H4 (cell line): Measurements from ENCODE around the gene ARHGAP6. TPM values are rescaled to one million over a fixed set of nuclear protein-coding genes. Genes with fewer than 3 reads are reported as not detected.

Source experiments
- DNase-seq: peaks from one replicate; pipeline ENCODE4 v3.0.0-alpha.2; 2015; ENCODE audit warnings: low spot score
- total RNA-seq: library from RNA; depleted of rRNA; stranded (reverse); fragments of >200 nt; shearing (Covaris generic); gene quantifications from 2 replicates; pipeline ENCODE4 v1.2.3, GENCODE V29; 2014

ARHGAP6 gene
- total RNA-seq, 1 experiment from 2014 or later, result 0.14 TPM

DNA sequence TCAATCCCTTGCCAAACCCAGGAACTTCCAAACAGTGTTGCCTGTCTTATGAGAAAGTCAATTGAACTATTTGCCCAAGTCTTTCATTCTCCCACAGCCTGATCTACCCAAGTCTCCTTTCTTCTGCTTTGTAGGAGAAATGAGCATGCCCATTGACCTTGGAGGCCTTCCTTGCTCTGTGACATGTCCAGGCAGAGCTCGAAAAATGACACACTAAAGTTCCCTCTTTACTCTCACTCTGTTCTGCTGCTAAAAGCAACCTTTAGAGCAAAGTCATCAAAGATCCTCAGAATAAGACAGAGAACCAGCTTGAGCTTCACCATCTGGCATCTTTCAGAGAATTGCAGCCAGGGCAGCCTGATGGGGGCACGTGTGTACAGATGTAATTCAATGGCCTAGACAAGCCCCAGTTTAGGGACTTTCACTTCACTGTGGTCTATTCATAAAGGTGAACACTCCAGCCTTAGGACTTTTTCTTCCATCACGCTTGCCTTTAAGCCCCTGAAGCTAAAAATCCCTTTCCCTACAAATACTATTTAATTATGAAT lies 236.1 kb downstream of the ARHGAP6 start:
- no peak for DNase-seq

DNA sequence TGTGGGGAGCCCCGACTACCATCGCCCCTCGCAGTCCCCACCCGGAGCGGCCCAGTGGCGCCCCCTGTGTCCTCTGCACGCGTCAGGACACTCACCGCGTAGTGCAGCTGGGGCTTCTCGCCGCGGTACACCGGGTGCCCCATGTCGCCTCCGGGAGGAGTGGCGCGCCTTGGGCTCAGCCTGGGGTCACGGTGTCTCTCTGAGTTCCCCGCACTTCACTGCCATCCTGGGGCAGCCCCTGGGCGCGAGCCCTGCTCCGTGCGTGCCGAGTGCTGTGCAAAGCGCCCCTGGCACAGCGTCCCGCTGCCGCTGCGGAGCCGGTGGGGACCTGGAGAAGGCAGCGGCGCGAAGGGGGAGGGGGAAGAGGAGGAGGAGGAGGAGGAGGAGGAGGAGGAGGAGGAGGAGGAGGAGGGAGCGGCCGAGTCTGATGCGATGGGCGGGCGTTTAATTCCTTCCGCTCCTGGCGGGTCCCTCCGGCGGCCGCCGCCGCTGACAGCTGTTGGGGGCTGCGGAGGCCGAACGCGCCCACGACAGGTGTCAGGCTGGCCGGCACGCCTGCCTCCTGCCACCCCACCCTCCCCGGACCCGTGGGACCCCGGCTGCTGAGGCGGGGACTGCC lies 238.2 kb downstream of the ARHGAP6 start:
- DNase-seq, result no peak

DNA sequence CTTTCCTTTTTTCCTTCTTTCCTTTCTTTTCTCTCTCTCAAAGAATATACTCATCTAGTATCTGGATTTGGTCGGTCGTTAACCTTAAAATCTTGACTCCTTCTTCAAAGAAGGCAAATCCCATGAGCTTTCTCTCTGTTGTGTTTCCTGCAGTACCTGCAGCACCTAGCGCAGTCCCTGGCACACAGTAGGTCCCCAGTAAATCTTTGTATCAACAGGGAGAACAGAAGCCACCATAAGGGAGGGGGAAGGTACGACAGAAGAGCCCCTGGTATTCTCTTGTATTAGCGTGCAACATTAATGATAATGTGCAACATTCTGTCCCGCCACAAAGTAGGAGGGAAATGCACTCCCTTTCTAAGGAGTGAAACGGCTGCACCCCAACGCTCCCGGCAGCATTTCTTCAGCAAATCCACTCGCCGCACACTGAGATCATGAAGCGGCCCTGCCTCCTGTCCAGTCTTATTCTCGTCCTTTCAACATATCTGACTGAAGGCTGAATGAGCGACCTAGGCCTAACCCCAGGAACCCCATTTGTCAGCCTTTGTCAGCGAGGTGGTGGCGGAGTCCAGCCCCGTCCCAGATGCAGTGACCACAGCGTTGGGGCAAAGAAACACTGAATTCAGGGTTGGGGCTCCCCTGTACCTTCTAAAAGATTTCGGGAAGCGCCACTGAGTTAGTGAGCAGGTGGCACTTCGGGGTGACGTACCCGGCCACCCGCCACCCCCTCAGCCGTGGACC lies 238.8 kb downstream of the ARHGAP6 start:
- DNase-seq, result no peak

DNA sequence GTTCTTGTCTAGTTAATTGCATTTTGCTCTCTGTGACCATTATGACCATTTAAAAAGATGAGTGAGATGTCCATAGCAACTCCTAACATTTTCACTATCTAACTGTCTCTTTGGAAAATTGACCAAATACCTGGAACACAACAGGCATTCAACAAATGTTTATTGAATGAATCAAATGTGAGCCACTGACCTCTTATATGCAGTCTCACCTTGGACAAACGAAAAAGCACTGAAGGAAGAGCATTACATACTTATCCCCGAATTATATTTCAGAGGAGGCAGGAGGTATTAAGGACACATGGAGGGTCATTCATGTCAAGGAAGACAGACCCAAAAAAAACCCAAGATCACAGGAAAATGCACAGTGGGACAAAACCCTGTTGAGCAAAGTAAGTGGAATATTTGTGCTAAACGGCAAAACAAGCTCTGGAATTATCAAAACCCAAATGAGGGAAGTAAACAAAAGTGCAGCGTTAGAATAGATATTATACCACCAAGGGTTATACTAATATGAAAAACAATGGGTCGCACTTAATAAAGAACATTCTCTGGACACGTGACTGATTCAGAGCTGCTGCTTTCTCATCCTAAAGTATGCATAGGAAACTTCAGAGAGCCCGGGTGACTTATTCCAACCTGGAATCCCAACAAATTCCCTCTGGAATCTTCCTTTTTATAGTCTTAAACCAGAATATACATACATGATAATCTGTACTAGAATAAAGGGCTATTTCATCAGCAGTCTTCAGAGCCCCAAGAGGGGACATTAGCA lies 240.6 kb downstream of the ARHGAP6 start:
- no peak for DNase-seq

- DNase-seq, result no peak
These were observed 241.8 kb downstream of the ARHGAP6 start for GRCh38 chrX:11423949-11424348.

- DNase-seq, result peak; percentile 85
These were observed 242.3 kb downstream of the ARHGAP6 start for GRCh38 chrX:11423362-11423818.

- no peak for DNase-seq
These were observed 243.2 kb downstream of the ARHGAP6 start for GRCh38 chrX:11422525-11422857.

GRCh38 chrX:11421805-11422524 lies 243.8 kb downstream of the ARHGAP6 start:
- no peak for DNase-seq

- DNase-seq, result no peak
These were observed 244.9 kb downstream of the ARHGAP6 start for GRCh38 chrX:11420851-11421250.

GRCh38 chrX:11419102-11419501 lies 246.6 kb downstream of the ARHGAP6 start:
- no peak for DNase-seq

DNA sequence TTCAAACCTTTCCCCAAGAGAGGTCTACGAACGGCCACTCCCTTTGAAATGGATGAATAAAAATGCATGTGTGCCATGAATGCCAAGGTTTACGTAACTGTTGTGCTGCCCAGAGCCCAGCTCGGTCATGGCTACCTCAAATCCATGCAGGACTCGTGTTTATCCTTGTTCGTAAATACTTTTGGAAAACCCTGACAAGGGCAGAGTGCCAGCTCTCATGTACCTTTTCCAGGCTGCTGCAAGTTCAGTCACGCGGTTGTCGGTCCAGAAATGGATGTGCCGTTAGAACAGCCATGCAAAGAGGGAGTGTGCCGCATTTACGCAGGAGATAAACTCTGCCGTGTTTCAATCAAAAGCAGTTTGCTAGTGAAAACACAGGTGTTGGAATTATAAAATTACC lies 249.1 kb downstream of the ARHGAP6 start:
- no peak for DNase-seq

DNA sequence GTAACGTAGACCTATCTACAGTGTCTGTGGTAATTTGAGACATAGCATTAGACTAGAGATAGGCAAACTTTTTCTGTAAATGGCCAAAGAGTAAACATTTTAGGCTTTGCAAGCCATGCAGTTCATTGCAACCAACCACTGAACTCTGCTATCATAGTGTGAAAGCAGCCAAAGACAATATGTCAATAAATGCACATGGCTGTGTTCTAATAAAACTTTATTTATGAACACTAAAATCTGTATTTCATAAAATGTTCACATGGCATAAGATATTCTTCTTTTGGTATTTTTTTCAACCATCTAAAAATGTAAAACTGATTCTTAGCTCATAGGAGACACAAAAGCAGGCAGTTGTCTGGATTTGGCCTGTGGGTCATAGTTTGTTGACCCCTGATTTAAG lies 251.6 kb downstream of the ARHGAP6 start:
- DNase-seq, result no peak

DNA sequence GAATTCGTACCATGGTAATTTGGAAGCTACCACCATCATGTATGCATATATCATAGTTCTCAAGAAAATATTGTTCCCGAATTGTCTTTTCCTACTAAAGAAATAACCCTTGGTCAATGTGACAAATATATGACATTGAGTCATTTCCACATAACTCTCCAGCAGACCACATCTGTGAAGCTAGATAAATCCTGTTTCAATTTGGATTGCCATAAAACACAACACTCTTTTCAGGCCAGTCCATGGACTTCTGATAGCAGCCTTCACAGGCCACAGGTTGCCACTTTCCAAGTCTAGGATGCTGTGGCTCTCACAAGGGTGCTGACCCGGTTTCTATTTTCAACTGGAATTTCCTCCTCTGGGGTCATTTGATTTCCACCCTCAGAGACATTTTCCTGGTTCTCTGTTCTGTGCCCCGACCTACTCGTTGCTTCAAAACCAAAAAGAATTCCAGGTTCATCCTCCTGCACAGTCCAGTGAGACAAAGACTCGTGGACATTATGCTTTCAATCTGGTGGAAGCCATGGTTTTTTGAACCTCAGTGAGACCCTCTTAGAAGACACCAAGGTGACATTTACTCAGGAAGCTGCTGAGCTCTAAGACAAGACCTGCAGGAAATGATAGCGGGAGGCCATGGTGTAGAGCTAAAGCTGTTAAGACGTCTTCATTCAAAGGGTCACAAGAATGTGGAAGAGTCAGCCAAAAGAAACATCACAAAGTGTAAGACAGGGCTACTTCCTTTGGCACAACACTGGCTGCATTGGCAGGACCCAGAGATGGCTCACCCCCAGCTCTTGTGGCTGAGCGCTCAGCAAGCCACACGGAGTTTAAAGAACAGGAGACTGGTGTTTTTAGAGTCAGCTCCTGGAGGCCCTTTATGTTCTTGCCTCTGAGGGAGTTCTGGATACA lies 252.8 kb downstream of the ARHGAP6 start:
- DNase-seq, result no peak

GRCh38 chrX:11409957-11410356 lies 255.8 kb downstream of the ARHGAP6 start:
- no peak for DNase-seq

GRCh38 chrX:11408783-11409182 lies 256.9 kb downstream of the ARHGAP6 start:
- DNase-seq, result no peak

DNA sequence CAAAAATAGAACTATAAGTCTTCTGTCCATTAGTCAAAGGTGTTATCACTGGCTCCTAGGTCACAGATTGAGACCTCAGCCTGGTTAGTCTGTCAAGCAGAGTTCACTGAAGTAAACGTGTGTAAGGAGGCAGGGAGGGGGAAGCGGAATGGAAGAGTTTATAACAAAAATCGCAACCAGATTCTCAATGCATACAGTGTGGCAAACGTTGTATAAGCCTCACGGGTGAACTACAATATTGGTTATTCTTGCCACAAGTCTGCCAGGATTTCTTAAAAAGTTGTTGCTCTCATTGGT lies 257.7 kb downstream of the ARHGAP6 start:
- DNase-seq, result no peak

- DNase-seq, result peak; percentile 3
These were observed 258.2 kb downstream of the ARHGAP6 start for GRCh38 chrX:11407331-11408108.

DNA sequence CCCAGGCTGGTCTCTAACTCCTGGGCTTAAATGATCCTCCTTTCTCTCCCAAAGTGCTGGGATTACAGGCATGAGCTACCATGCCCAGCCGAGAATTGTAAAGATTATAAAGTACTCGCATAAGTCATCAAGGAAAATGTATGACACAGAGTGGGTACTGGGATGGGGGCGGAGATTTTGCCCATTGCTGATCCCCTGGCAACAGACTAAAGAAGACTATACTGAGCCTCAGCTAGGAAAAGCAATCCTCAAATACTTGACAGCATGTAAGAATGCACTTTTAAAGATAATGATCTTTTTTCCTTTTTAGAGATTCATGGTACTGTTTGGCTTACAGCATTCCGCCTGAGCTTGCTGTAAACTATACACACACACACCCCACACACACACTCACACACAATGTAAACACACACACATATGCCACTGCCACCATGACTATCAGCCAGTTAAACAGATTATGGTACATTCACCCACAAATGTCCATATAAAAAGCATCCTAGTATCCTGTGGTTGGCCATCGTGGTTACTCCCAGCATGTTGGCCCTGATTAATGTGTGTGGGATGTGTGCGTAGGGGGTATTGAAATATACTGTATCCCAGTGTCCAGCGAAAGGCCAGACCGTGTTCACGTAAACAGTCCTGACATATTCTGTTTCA lies 259.5 kb downstream of the ARHGAP6 start:
- DNase-seq, result peak; percentile 79

GRCh38 chrX:11403631-11404030 lies 262.1 kb downstream of the ARHGAP6 start:
- DNase-seq, result no peak

DNA sequence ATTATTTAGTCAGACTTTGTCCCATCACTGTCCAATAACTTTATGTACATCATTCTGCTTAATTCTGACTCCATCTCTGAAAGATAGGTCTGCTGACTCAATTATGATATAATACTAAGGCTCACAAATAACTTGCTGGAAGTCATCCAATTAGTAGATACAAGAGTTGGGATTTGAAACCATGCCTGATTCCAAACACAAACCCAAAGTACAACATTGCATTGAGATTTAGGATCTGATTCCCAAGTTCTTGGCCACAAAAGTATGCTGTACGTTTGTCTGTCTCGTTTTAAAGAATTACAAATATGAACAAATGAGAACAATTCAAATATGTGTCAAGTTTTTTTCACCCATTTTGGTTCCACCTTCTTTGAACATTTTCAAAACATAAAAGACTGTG lies 263.8 kb downstream of the ARHGAP6 start:
- no peak for DNase-seq
